Hematopoietic multipotent progenitor cell treated with erythropoietin and hydrocortisone succinate and interleukin-3 and kit ligand, for 4 days (in vitro differentiated cells): ENCODE data around the gene PLA2G4D.

Experiments used
- DNase-seq: peaks from one replicate; pipeline ENCODE4 v3.0.0-alpha.2; 2015

PLA2G4D gene

GRCh38 chr15:42094512-42094963 lies at the start of gene PLA2G4D:
Gene PLA2G4D (minus strand): TSS chr15:42094562. CDS start chr15:42094459, 103 bp downstream.
- no peak for DNase-seq

DNA sequence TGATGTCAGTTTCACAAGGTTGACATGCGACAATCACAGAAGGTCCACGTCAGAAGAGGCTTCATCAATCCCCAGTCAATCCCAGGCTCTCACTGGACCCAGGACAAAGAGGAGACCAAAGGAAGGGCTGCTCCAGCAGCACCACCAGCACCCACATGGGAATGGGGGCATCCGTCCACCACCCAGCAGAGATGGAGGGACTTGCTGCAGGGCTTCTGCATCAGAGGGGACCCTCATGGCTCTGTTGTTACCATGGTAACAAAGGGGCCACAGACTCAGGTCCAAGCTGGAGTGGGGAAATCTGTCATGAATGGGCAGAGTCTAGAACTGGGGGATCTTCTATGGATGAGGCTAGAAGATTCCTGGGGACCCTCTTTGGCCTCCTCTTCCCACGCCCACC lies 49.0 kb upstream of the PLA2G4D start:
- no peak for DNase-seq

- DNase-seq = no peak
These were observed 47.7 kb upstream of the PLA2G4D start for GRCh38 chr15:42141795-42142667.

DNA sequence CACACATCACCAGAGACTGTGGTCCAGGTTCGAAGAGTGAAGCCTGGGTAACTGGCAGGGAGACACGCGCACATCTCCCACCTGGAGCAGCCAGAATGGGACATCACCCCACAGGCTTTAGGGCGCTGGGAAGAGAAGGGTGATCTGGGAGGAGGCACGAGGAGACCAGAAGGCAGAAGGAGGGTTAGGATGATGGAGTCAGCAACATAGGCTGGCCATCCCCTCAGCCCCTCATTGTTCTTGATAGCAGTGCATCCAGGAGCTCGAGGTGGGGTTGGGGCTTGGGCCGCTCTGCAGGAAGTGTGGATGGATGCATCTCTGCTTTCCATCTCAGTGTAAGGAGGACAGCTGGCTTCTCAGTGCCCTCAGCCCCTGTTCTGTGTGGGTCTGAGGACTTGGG lies 46.9 kb upstream of the PLA2G4D start:
- DNase-seq = no peak

DNA sequence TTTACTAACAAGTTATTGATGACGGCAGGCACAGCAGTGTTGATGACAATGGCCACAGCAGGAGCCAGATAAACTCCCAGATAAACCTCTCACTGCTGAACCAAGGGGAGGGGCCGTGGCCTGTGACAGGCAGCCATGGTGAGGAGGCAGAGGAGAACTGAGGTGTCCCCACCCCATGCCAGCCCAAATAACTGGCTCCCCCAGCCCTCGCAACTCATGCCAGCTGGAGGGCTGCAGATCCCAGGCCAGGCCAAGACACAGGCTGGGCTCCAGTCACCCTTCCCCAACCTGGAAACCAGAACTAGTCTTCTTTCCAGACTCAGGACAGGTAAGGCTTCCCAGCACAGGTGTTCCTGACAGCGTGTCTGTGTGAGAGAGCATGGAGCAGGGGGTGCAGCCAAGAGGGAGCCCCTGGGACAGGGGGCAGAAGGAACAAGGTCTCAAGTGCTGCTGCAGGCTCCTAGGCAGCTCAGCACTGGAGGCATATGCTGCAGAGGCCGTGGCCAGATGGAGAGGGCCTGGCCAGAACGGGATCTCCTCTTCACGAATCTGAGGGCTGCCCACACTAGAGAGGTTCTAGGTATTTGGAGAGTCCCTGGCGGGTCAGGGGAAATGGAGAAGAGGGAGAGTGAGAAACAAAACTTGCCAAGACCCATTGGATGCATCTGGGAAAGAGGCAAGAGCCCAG lies 46.2 kb upstream of the PLA2G4D start:
- no peak for DNase-seq

- DNase-seq = peak; percentile 59
These were observed 45.2 kb upstream of the PLA2G4D start for GRCh38 chr15:42139596-42139995.

GRCh38 chr15:42138968-42139386 lies 44.6 kb upstream of the PLA2G4D start:
- DNase-seq = no peak

GRCh38 chr15:42138411-42138810 lies 44.0 kb upstream of the PLA2G4D start:
- no peak for DNase-seq

DNA sequence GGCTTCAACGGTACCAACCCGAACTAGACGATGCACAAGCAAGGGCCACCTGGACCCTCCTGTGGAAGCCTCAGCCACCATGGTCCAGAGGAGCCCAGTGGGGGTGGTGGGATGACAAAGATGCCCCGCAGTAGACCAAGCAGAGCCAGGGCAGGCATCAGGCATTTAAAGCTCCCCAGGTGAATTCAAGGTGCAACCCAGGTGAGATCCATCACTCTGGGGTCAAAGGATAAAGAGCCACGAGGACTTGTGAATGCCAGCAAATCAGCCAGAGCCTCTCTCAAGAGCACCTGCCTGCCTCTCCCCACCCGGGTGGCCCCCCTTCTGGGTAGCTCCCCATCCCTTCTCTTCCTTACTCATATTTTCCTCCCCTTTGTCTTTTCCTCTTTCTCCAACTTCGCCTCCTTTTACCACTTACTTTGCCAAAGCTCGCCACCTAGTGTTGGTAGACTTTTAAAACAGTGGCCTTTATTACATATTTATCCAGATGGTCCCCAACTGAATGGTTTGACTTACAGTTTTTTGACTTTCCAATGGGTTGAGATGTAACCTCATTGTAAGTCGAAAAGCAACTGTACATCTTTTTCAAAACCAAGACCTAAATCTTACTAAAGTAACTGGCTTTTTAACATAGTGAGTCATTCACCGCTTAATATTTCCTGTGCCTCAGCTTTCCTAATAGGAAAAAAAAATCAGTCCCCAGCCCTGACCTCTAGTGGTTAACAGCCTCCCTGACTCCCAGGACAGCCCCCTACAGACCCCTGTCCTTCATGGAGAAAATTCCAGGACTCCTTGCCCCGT lies 43.3 kb upstream of the PLA2G4D start:
- DNase-seq = peak; percentile 81

DNA sequence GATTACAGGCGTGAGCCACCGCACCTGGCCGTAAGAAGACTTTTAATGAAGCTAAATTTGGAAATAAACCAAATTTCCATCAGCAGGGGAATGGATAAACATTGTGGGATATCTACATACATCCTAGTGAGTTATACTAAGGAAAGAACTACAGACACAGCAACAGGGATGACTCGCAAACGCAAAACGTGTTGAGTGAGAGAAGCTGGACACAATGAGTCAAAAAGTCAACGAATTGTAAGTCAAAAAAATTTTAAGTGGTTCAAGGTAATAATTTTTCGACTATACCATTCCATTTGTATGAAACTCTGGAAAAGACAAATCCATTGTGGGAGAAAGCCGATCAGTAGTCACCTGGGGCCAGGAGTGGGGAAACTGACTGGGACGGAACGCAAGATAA lies 42.2 kb upstream of the PLA2G4D start:
- no peak for DNase-seq

DNA sequence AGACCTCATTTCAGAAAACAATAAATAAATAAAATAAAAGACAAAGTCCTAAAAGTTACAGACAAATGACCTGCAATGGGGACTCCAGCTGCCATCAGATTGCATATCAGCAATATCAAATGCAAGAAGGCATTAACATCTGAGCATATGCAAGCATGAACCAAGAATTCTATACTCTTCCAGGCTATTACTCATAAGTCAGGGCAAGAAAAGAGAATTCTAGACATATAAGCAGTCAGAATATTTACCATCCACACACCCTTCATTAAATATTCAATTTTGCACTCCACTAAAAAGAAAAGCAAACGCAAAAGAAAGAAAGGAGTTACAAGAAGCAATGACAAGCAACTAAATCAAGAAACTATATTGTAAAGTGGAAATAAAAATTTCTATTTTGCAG lies 41.0 kb upstream of the PLA2G4D start:
- DNase-seq = no peak

GRCh38 chr15:42134617-42135245 lies 40.4 kb upstream of the PLA2G4D start:
- DNase-seq = no peak

DNA sequence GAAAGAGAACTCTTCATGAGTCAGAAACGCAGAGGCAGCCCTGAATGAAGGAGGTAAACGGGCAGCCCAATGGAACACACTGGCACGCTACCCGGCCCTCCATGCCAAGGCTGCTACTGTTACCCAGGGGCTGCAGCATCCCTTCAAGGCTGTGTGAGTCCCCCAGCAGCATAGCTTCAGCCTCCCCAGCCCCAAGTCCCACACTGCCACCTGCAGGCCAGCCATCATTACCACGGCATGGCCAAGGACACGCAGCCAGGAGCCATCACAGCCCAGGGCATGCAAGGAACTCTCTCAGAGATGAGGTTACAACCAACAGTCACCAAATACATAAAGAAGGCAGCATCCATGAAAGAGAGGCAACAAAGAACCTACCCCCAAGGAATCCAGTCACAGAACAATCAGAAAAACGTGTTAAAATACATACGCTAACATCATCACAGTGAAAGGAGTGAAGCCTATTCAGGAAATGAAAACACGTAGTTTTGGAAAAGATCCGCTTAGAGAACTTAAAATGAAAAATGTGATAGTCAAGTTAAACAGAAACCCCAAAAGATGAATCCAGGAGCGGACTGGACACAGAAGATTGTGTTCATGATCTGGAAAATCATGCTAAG lies 39.6 kb upstream of the PLA2G4D start:
- peak; percentile 86 for DNase-seq

DNA sequence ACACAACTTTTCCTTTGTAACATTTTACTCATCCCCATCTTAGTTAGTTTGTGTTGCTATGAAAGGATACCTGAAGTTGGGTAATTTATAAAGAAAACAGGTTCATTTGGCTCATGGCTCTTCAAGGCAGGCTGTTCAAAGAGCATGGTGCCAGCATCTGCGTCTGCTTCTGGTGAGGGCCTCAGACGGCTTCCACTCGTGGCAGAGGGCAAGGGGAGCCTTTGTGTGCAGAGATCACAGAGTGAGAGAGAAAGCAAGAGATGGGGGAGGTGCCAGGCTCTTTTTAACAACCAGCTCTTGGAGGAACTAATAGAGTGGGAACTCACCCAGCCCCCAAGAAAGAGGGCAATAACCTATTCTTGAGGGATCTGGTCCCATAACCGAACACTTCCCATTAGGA lies 39.0 kb upstream of the PLA2G4D start:
- no peak for DNase-seq

DNA sequence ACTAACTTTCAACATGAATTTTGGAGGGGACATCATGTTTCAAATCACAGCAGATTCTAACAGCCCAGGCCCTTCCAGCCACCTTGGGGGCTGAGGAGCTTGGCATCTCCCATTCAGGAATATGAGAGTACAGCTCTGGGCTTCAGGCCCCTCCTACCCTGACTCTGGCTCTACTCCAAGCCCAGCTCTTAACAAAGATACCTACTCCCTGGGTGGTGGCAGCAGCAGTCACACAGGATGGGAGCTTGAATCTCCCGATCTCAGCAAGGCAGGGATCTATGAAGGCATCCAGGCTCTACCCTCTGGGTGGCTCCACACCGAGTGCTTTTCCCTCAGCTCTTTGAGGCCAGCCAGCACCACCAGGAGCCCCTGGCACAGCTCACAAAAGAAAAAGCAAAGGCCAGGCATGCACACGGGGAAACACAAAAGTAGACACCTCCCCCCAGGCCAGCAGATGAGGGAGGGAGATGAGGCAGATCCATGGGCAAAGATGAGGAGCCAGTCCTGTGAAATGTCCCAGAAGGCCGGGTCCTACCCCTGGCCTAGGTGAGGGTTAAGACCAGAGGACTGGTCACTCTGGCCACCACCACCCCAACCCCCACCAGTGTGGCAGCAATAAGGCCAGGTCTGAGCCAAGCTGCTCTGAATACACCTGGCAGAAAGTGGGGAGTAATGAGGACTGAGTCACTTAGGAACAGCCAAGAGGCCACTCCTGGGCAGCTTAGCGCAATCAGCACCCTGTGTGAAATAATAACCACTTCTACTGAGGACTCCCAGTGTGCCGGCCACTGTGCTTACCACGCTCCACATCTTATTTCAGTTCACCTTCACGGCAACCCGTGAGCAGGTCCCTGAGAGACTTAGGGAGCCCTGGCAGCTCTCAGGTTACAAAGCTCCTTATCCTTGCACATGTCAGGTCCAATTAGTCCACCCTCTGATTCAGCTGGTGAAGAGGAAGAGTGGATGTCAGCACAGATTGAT lies 37.8 kb upstream of the PLA2G4D start:
- DNase-seq = no peak

DNA sequence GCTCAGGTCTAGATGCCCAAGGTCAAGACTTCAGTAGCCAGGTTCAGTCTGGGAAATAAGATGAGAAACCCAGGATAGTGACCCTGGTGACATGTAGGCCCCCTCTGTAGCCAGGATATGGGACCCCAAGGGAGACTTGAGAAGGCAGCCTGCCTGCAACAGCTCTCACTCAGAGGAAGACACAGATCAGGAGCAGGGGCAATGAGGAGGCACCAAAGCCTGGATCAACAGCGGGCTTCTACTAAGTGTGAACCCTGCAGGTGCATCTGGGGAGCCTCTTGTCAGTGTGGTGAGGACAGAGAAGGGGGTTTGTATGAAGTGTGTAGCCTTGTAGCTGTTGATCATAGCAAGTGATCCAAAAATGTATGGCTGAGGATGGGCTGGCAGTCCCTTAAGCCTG lies 36.6 kb upstream of the PLA2G4D start:
- DNase-seq = no peak

- no peak for DNase-seq
These were observed 36.1 kb upstream of the PLA2G4D start for GRCh38 chr15:42130246-42130986.

DNA sequence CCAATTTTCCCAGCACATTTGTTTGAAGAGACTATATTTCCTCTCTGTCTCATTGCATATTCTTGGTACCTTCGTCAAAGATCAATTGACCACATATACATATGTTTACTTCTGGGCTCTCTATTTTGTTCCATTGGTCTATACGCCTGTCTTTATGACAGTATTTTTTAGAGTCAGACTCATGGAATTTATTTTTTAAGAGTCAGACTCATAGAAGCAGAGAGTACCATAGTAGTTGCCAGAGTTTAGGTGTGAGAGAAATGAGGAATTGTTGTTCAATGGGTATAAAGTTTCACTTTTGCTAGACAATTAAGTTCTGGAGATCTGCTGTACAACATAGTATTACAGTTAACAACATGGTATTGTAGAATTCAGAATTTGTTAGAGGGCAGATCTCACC lies 35.0 kb upstream of the PLA2G4D start:
- no peak for DNase-seq

DNA sequence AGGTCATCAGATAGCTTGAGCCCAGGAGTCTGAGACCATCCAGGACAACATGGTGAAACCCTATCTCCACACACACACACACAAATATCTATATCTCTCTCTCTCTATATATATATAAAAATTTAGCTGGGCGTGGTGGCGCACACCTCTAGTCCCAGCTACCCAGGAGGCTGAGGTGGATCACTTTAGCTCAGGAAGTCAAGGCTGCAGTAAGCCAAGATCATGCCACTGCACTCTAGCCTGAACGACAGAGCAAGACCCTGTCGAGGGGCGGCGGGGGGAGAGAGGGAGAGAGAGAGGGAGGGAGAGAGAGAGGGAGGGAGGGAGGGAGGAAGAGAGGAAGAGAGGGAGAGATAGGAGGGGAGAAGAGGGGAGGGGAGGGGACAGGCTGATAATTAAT lies 34.1 kb upstream of the PLA2G4D start:
- no peak for DNase-seq

- no peak for DNase-seq
These were observed 29.2 kb upstream of the PLA2G4D start for GRCh38 chr15:42123546-42123945.
